GM21526 (cell line): ENCODE results near the gene MGST3.
"Not testable (repeated sequence)": the region's sequence is repeated elsewhere in the genome, so short reads cannot be mapped to it uniquely, and the experiment has no call there.

Source experiments
- ATAC-seq: cut with Tn5 transposase; IDR thresholded peaks from one replicate; pipeline ENCODE4 v1.9.1; 2021; ENCODE audit warnings: moderate library complexity; ENCODE audit not compliant: unreplicated experiment, low FRiP score

Gene MGST3

GRCh38 chr1:165648919-165649572 is 18.0 kb downstream of the MGST3 start:
- no peak for ATAC-seq

GRCh38 chr1:165650981-165651625 is 20.1 kb downstream of the MGST3 start:
- no peak for ATAC-seq

- not testable (repeated sequence) for ATAC-seq
Measured at GRCh38 chr1:165658766-165659580, 27.9 kb downstream of the MGST3 start.

- no peak for ATAC-seq
Measured at GRCh38 chr1:165659581-165659895, 28.5 kb downstream of the MGST3 start.

GRCh38 chr1:165661703-165662102 is 30.7 kb downstream of the MGST3 start:
- no peak for ATAC-seq

GRCh38 chr1:165662186-165662585 is 31.2 kb downstream of the MGST3 start:
- ATAC-seq: no peak

- no peak for ATAC-seq
Measured at GRCh38 chr1:165666152-165666825, 35.3 kb downstream of the MGST3 start.

GRCh38 chr1:165668184-165668583 is 37.1 kb downstream of the MGST3 start:
- ATAC-seq: no peak

- ATAC-seq: no peak
Measured at GRCh38 chr1:165671526-165671925, 40.5 kb downstream of the MGST3 start.

GRCh38 chr1:165674599-165674998 is 43.6 kb downstream of the MGST3 start:
- ATAC-seq: no peak

GRCh38 chr1:165675794-165676193 is 44.8 kb downstream of the MGST3 start:
- no peak for ATAC-seq

- no peak for ATAC-seq
Measured at GRCh38 chr1:165678509-165678908, 47.5 kb downstream of the MGST3 start.

- ATAC-seq: no peak
Measured at GRCh38 chr1:165679282-165680036, 48.4 kb downstream of the MGST3 start.

GRCh38 chr1:165680303-165680702 is 49.3 kb downstream of the MGST3 start:
- ATAC-seq: no peak

- not testable (repeated sequence) for ATAC-seq
Measured at GRCh38 chr1:165680773-165681172, 49.7 kb downstream of the MGST3 start.

- no peak for ATAC-seq
Measured at GRCh38 chr1:165683848-165684485, 52.9 kb downstream of the MGST3 start.

GRCh38 chr1:165686121-165686970 is 55.3 kb downstream of the MGST3 start:
- peak; percentile 64 for ATAC-seq

- ATAC-seq: peak; percentile 33
Measured at GRCh38 chr1:165686971-165687433, 56.0 kb downstream of the MGST3 start.

- no peak for ATAC-seq
Measured at GRCh38 chr1:165688046-165688445, 57.0 kb downstream of the MGST3 start.
